Islet precursor cell (in vitro differentiated cells): ENCODE results near the gene TSPAN13.
A peak's percentile ranks its signal among the peaks of the same experiment; 100 is the strongest.

Experiments
- DNase-seq: peaks from one replicate; pipeline ENCODE4 v3.0.0-alpha.2; 2018

Gene TSPAN13

GRCh38 chr7:16753102-16753931 lies at the start of gene TSPAN13:
Gene TSPAN13 (plus strand): TSS chr7:16753755. CDS start chr7:16753968, 213 bp downstream.
- peak; percentile 98 for DNase-seq

- no peak for DNase-seq
These were observed 45.0 kb upstream of the TSPAN13 start for GRCh38 chr7:16708511-16708910.

GRCh38 chr7:16708980-16709379 lies 44.6 kb upstream of the TSPAN13 start:
- peak; percentile 90 for DNase-seq

- no peak for DNase-seq
These were observed 42.9 kb upstream of the TSPAN13 start for GRCh38 chr7:16710651-16711050.

- no peak for DNase-seq
These were observed 41.8 kb upstream of the TSPAN13 start for GRCh38 chr7:16711730-16712129.

- DNase-seq = no peak
These were observed 40.6 kb upstream of the TSPAN13 start for GRCh38 chr7:16712916-16713315.

GRCh38 chr7:16715928-16716327 lies 37.6 kb upstream of the TSPAN13 start:
- DNase-seq = no peak

- DNase-seq = no peak
These were observed 35.4 kb upstream of the TSPAN13 start for GRCh38 chr7:16718111-16718656.

GRCh38 chr7:16719699-16720098 lies 33.9 kb upstream of the TSPAN13 start:
- DNase-seq = no peak

- DNase-seq = no peak
These were observed 32.0 kb upstream of the TSPAN13 start for GRCh38 chr7:16721541-16721940.

- DNase-seq = no peak
These were observed 29.2 kb upstream of the TSPAN13 start for GRCh38 chr7:16724344-16724743.

- no peak for DNase-seq
These were observed 27.4 kb upstream of the TSPAN13 start for GRCh38 chr7:16726189-16726588.

GRCh38 chr7:16727736-16728135 lies 25.8 kb upstream of the TSPAN13 start:
- DNase-seq = no peak

GRCh38 chr7:16728811-16729210 lies 24.7 kb upstream of the TSPAN13 start:
- DNase-seq = no peak

GRCh38 chr7:16729541-16729940 lies 24.0 kb upstream of the TSPAN13 start:
- no peak for DNase-seq

- DNase-seq = no peak
These were observed 22.6 kb upstream of the TSPAN13 start for GRCh38 chr7:16730937-16731336.

GRCh38 chr7:16732828-16733227 lies 20.7 kb upstream of the TSPAN13 start:
- no peak for DNase-seq

- DNase-seq = no peak
These were observed 19.3 kb upstream of the TSPAN13 start for GRCh38 chr7:16734148-16734726.

- no peak for DNase-seq
These were observed 18.5 kb upstream of the TSPAN13 start for GRCh38 chr7:16735020-16735419.

GRCh38 chr7:16738011-16738688 lies 15.4 kb upstream of the TSPAN13 start:
- no peak for DNase-seq

GRCh38 chr7:16739863-16740622 lies 13.5 kb upstream of the TSPAN13 start:
- DNase-seq = peak; percentile 88

GRCh38 chr7:16740623-16740953 lies 13.0 kb upstream of the TSPAN13 start:
- no peak for DNase-seq

- no peak for DNase-seq
These were observed 12.6 kb upstream of the TSPAN13 start for GRCh38 chr7:16740996-16741395.
